ENCODE results near the gene SLC38A10. TPM values are rescaled to one million over a fixed set of nuclear protein-coding genes. Genes with fewer than 3 reads are reported as not detected.

The SLC38A10 gene
- total and polyA plus RNA-seq, 2 of the 13 experiments (the other 11 are each of a cell fraction or from before 2014, with no cell fraction given) = 23.4 to 55.8 TPM

DNA sequence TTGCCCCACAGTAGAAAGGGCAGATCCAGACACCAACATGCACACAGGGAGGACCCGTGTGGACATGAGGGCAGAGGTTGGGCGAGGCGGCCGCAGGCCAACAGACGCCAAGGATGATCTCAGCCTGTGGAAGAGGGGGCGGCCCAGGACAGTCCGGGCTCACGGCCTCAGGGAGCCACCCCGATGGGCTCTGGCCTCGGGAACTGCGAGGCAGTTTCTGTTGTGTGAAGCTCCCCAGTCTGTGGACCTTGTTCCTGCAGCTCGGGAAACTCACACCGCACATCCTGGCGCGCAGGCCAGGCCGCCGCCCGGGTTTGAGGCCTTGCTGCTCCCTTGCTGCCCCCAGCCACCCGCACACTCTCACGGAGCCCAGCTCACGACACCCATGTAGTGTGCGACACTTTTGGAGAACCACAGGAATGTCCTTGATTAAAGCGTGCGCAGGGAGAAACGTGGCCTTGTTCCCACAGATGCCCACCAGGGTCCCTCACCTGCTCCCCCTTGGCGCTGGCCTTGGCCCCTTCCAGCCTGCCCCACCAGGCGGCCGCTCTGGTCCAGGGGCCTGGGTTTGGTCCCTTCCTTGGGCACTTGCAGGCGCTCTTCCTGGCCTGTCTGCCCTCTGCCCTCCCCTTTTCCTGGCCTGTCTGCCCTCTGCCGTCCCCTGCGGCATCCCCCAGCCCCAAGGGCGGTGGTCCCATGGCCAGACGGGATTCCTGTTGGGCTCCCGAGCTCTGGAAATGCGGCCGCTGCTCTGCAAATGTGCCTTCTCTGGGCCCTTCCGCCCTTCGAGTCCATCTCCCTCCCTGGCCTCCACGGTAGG is 9.3 kb upstream of the SLC38A10 start:
- CTCF ChIA-PET (ENCODE audit: low intra/inter-chr PET ratio, low total read pairs) = no interaction called here
- DNase-seq (ENCODE audit: low spot score) (no peak), FAIRE-seq (no peak), ATAC-seq (peak; percentile 4)
- in situ Hi-C loops (cut with HindIII; ENCODE audit: extremely low pct_ligation_motif_present, low pct_unique_long_range_greater_than_20kb) = loop anchor here (5.0 kb wide), 2 partner anchors 93 to 178 kb away; partner anchors contain the start of gene BAHCC1
- BruUV-seq (replicated peaks) = no TSS peak
- Histone ChIP-seq H3K4me1 (ENCODE audit: insufficient read depth, low read length) (peaks cover 76% of the 10 kb centered on the region), H3K4me2 (ENCODE audit: low read depth, low read length) (peak overlapping the region; percentile 5; the same call in 1 of the 2 replicates), H2AFZ (ENCODE audit: low read length) (no peak overlapping the region), H3K9ac (ENCODE audit: insufficient read depth, low read depth, low read length) (no peak overlapping the region), H3K4me3 (replicated peaks in 1 of 3; ENCODE audit: insufficient read depth in 1 of 3, low read depth in 2 of 3, low read length in 3 of 3) (no peak overlapping the region), H3K27me3 (ENCODE audit: control insufficient read depth in 1 of 2, insufficient read depth in 2 of 2, low read length in 2 of 2) (peaks cover 3 to 44% of the 10 kb centered on the region in 2 experiments; a peak in 4 of 5 replicates), H4K20me1 (ENCODE audit: insufficient read depth, low read length) (no peaks in the 10 kb centered on the region), H3K79me2 (ENCODE audit: insufficient read depth, low read length) (no peaks in the 10 kb centered on the region), H3K36me3 (replicated peaks in 1 of 2; ENCODE audit: control insufficient read depth in 1 of 2, insufficient read depth in 2 of 2, low read length in 2 of 2) (no peaks in the 10 kb centered on the region), H3K9me3 (ENCODE audit: low read length) (no peaks in the 10 kb centered on the region), H3K27ac (ENCODE audit: extremely low read length, insufficient read depth, low read length) (no peak overlapping the region)
- POLR2A ChIA-PET = no interaction called here
- 67% methylated on average over 25 of the region's 39 CpGs for WGBS (ENCODE audit: low lambda C conversion rate)
- intact Hi-C loops (cut with micrococcal nuclease; ENCODE audit: unreplicated experiment) = loop anchor here (5.0 kb wide), 1 partner anchor 83 kb away; no protein-coding TSS in a partner anchor
- TF ChIP-seq, protein P1, sequence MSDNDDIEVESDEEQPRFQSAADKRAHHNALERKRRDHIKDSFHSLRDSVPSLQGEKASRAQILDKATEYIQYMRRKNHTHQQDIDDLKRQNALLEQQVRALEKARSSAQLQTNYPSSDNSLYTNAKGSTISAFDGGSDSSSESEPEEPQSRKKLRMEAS (IDR thresholded peaks at IDR 0.05) = peak; percentile 27; the same call in 1 of the 2 replicates
- TF ChIP-seq ZNF709 (CRISPR knock-in tag; IDR thresholded peaks at IDR 0.05) (no peak), SRF (IDR thresholded peaks at IDR 0.05; ENCODE audit: low read depth, low read length) (no peak), LBX2 (CRISPR knock-in tag; IDR thresholded peaks at IDR 0.05; ENCODE audit: borderline replicate concordance) (no peak), ATF7 (IDR thresholded peaks at IDR 0.05) (no peak), ATF7 (CRISPR knock-in tag; IDR thresholded peaks at IDR 0.05) (0 out of 2 replicates have a peak, but pooled peaks have one; percentile 21), HOXA7 (CRISPR knock-in tag; IDR thresholded peaks at IDR 0.05) (no peak), ZBTB33 (CRISPR knock-in tag; IDR thresholded peaks at IDR 0.05) (no peak), ZNF883 (CRISPR knock-in tag; IDR thresholded peaks at IDR 0.05; ENCODE audit: not compliant biosample characterization) (peak; percentile 47), ZNF547 (CRISPR knock-in tag; IDR thresholded peaks at IDR 0.05) (peak; percentile 42; the same call in 1 of the 2 replicates), SALL2 (CRISPR knock-in tag; IDR thresholded peaks at IDR 0.05) (no peak), ZBTB4 (CRISPR knock-in tag; IDR thresholded peaks at IDR 0.05; ENCODE audit: borderline replicate concordance) (0 out of 2 replicates have a peak, but pooled peaks have one; percentile 7), RFX3 (CRISPR knock-in tag; IDR thresholded peaks at IDR 0.05) (no peak), IKZF4 (CRISPR knock-in tag; IDR thresholded peaks at IDR 0.05; ENCODE audit: borderline replicate concordance, low read depth, not compliant biosample characterization) (no peak)
- TF ChIP-seq, protein P2, sequence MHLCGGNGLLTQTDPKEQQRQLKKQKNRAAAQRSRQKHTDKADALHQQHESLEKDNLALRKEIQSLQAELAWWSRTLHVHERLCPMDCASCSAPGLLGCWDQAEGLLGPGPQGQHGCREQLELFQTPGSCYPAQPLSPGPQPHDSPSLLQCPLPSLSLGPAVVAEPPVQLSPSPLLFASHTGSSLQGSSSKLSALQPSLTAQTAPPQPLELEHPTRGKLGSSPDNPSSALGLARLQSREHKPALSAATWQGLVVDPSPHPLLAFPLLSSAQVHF (CRISPR knock-in tag; IDR thresholded peaks at IDR 0.05) = no peak

All from HepG2 (cell line).